Fibroblast of lung (primary cell): ENCODE results near the gene GNB5. TPM values are rescaled to one million over a fixed set of nuclear protein-coding genes. Genes with fewer than 3 reads are reported as not detected.
"Not testable (repeated sequence)": the region's sequence is repeated elsewhere in the genome, so short reads cannot be mapped to it uniquely, and the experiment has no call there.

Source experiments
- DNase-seq, 2 donors: peaks; one replicate each; pipeline versions ENCODE4 v3.0.0 to v3.0.0-alpha.2; 2010; ENCODE audit warnings: low read depth in 2 of 2
- H2AFZ ChIP-seq: 2 replicates; pipeline ENCODE4 v1.5.1; 2012; ENCODE audit warnings: low read length, control low read depth, inconsistent platforms
- H3K27ac ChIP-seq: 2 replicates; pipeline ENCODE4 v1.5.1; 2011; ENCODE audit warnings: low read length, control low read depth; ENCODE audit not compliant: insufficient read depth
- H3K27me3 ChIP-seq: 2 replicates; pipeline ENCODE4 v1.5.1; 2011; ENCODE audit warnings: mild to moderate bottlenecking, low read length; ENCODE audit not compliant: control insufficient read depth, insufficient read depth
- H3K36me3 ChIP-seq: 2 replicates; pipeline ENCODE4 v1.5.1; 2011; ENCODE audit warnings: low read length; ENCODE audit not compliant: control insufficient read depth, insufficient read depth
- H3K4me1 ChIP-seq: 2 replicates; pipeline ENCODE4 v1.5.1; 2011; ENCODE audit warnings: low read length; ENCODE audit not compliant: control insufficient read depth, insufficient read depth; ENCODE audit errors: extremely low read depth
- H3K4me2 ChIP-seq: 2 replicates; pipeline ENCODE4 v1.5.1; 2011; ENCODE audit warnings: low read length, control low read depth; ENCODE audit not compliant: insufficient read depth; ENCODE audit errors: extremely low read depth
- H3K4me3 ChIP-seq, 4 experiments: fragments of 200-600 bp in 1 of 4; sonication (generic) in 1 of 4; replicated peaks in 1 of 4; 2 replicates each; pipeline ENCODE4 v1.5.1; 2011 to 2016; ENCODE audit warnings: low read length in 4 of 4, low read depth in 3 of 4, mild to moderate bottlenecking in 3 of 4, control low read depth in 2 of 4, inconsistent platforms in 1 of 4, mixed read lengths in 1 of 4; ENCODE audit not compliant: insufficient read depth in 1 of 4; ENCODE audit errors: control extremely low read depth in 1 of 4
- H3K79me2 ChIP-seq: 2 replicates; pipeline ENCODE4 v1.5.1; 2012; ENCODE audit warnings: mild to moderate bottlenecking, low read length, inconsistent platforms; ENCODE audit not compliant: control insufficient read depth, insufficient read depth
- H3K9ac ChIP-seq: 2 replicates; pipeline ENCODE4 v1.5.1; 2011; ENCODE audit warnings: mild to moderate bottlenecking, low read length, control low read depth; ENCODE audit not compliant: insufficient read depth
- H3K9me3 ChIP-seq: 2 replicates; pipeline ENCODE4 v1.5.1; 2012; ENCODE audit warnings: low read depth, low read length; ENCODE audit not compliant: control insufficient read depth, insufficient read depth
- H4K20me1 ChIP-seq: 2 replicates; pipeline ENCODE4 v1.5.1; 2011; ENCODE audit warnings: low read length; ENCODE audit not compliant: control insufficient read depth, insufficient read depth; ENCODE audit errors: extremely low read depth
- EZH2 ChIP-seq: IDR thresholded peaks from 2 replicates; pipeline ENCODE4 v1.5.1; 2012; ENCODE audit warnings: low read length, control low read depth, mild to moderate bottlenecking; ENCODE audit errors: missing control alignments
- polyA minus RNA-seq: library from RNA; depleted of rRNA, polyadenylated mRNA; stranded (reverse); fragments of >200 nt; gene quantifications from 2 replicates; pipeline ENCODE4 v1.2.3, GENCODE V29; 2011; ENCODE audit warnings: low replicate concordance
- polyA plus RNA-seq, 2 donors: library from polyadenylated mRNA; depleted of rRNA in 1 of 2; stranded (reverse) in 1 of 2; unstranded in 1 of 2; fragments of >200 nt; gene quantifications; 2 replicates each; pipeline ENCODE4 v1.2.1, GENCODE V29; 2011 to 2012; ENCODE audit warnings: missing spikeins in 1 of 2
- total RNA-seq: library from RNA; depleted of rRNA; stranded (reverse); fragments of >200 nt; gene quantifications from 2 replicates; pipeline ENCODE4 v1.2.1, GENCODE V29; 2014
- TF ChIP-seq, protein P1 (sequence below), 2 donors: IDR thresholded peaks in 1 of 2; conservative IDR thresholded peaks in 1 of 2; 1 replicate in 1 of 2; 2 replicates in 1 of 2; pipeline ENCODE4 v1.5.1; 2011 to 2012; ENCODE audit warnings: low read length in 2 of 2, control low read depth in 1 of 2, inconsistent platforms in 1 of 2, low read depth in 1 of 2, mild to moderate bottlenecking in 1 of 2

GNB5 gene
- total RNA-seq (40.3 and 52.2 TPM in 2 replicates), polyA plus RNA-seq (27.4 and 44.0 TPM in 2 replicates), polyA minus RNA-seq (14.9 and 20.5 TPM in 2 replicates)
- 25.8 and 33.4 TPM in 2 replicates for polyA plus RNA-seq (2012)

DNA sequence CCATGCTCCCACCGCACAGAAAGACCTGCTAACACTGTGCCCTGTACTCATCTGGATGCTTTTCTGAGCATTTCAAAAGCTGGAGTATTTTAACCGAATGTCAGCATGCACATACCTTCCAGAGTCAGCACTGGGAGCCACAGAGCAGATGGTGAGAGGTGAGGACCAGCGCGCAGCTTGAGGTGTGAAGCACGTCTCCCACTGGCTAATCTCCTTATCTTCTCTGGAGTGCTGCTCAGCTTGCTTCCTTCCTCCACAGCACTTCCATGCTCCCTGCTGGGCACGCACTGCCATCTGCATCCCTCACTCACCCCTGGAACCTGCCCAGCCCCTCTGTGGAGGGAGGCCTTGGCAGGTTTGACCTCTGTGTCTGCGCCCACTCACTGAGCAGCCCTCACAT, at the start of gene GNB5:
TSS of gene GNB5 (minus strand) at position 186 of the 400 bp plus-strand sequence. CDS start 6,716 bp downstream, outside the sequence.
- Histone ChIP-seq H3K4me2 (no peak within 1 kb of the TSS), H3K79me2 (no peaks in the 10 kb centered on the region), H2AFZ (no peak within 1 kb of the TSS), H3K9ac (no peak within 1 kb of the TSS), H3K27ac (no peak within 1 kb of the TSS), H4K20me1 (no peaks in the 10 kb centered on the region), H3K4me1 (no peaks in the 10 kb centered on the region), H3K9me3 (no peaks in the 10 kb centered on the region), H3K36me3 (no peaks in the 10 kb centered on the region), H3K4me3 (no peak within 1 kb of the TSS), H3K27me3 (peaks cover 2% of the 10 kb centered on the region)
- no peak for DNase-seq
- TF ChIP-seq EZH2, result no peak
- TF ChIP-seq, protein P1, sequence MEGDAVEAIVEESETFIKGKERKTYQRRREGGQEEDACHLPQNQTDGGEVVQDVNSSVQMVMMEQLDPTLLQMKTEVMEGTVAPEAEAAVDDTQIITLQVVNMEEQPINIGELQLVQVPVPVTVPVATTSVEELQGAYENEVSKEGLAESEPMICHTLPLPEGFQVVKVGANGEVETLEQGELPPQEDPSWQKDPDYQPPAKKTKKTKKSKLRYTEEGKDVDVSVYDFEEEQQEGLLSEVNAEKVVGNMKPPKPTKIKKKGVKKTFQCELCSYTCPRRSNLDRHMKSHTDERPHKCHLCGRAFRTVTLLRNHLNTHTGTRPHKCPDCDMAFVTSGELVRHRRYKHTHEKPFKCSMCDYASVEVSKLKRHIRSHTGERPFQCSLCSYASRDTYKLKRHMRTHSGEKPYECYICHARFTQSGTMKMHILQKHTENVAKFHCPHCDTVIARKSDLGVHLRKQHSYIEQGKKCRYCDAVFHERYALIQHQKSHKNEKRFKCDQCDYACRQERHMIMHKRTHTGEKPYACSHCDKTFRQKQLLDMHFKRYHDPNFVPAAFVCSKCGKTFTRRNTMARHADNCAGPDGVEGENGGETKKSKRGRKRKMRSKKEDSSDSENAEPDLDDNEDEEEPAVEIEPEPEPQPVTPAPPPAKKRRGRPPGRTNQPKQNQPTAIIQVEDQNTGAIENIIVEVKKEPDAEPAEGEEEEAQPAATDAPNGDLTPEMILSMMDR (conservative IDR thresholded peaks at IDR 0.05 in 1 of 2, IDR thresholded peaks at IDR 0.05 in 1 of 2; ENCODE audit: low read depth in 1 of 2, low read length in 2 of 2), result no peak

DNA sequence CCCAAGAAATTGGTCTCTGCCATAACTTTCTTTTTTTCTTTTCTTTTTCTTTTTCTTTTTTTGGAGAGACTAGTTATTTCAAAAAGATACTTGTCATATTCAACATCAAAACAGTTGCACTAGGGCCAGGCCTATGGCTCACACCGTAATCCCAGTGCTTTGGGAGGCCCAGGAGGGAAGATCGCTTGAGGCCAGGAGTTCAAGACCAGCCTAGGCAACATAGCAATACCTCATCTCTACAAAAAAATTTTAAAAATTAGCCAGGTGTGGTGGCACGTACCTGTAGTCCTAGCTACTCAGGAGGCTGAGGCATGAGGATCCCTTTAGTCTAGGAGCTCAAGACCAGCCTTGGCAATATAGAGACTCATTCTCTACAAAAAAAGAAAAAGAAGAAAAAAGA, 49.0 kb upstream of the GNB5 start:
- H3K27ac ChIP-seq, result no peak overlapping the region
- H3K4me2 ChIP-seq, result no peak overlapping the region
- no peak overlapping the region for H2AFZ ChIP-seq
- H3K4me1 ChIP-seq, result no peaks in the 10 kb centered on the region
- no peak overlapping the region for H3K9ac ChIP-seq
- no peaks in the 10 kb centered on the region for H3K79me2 ChIP-seq
- H3K27me3 ChIP-seq, result no peaks in the 10 kb centered on the region
- TF ChIP-seq EZH2, result no peak
- TF ChIP-seq, protein P1 (conservative IDR thresholded peaks at IDR 0.05 in 1 of 2, IDR thresholded peaks at IDR 0.05 in 1 of 2; ENCODE audit: low read depth in 1 of 2, low read length in 2 of 2), result no peak
- no peaks in the 10 kb centered on the region for H3K9me3 ChIP-seq
- no peak for DNase-seq
- H3K36me3 ChIP-seq, result no peaks in the 10 kb centered on the region
- H4K20me1 ChIP-seq, result no peaks in the 10 kb centered on the region
- H3K4me3 ChIP-seq, result no peak overlapping the region

GRCh38 chr15:52238989-52239525, 47.9 kb upstream of the GNB5 start:
- not testable (repeated sequence) for H3K27ac ChIP-seq, H3K9me3 ChIP-seq, H3K36me3 ChIP-seq, H3K4me2 ChIP-seq, H3K27me3 ChIP-seq, H3K79me2 ChIP-seq, H3K4me1 ChIP-seq, H2AFZ ChIP-seq, H4K20me1 ChIP-seq, DNase-seq, H3K9ac ChIP-seq, H3K4me3 ChIP-seq
